HG03520 (cell line): Measurements from ENCODE around the gene METTL16.
"Not testable (repeated sequence)": the region's sequence is repeated elsewhere in the genome, so short reads cannot be mapped to it uniquely, and the experiment has no call there.

Experiments used
- ATAC-seq: cut with Tn5 transposase; IDR thresholded peaks from one replicate; pipeline ENCODE4 v1.9.1; 2021; ENCODE audit warnings: mild to moderate bottlenecking, moderate library complexity; ENCODE audit not compliant: unreplicated experiment

METTL16 gene

DNA sequence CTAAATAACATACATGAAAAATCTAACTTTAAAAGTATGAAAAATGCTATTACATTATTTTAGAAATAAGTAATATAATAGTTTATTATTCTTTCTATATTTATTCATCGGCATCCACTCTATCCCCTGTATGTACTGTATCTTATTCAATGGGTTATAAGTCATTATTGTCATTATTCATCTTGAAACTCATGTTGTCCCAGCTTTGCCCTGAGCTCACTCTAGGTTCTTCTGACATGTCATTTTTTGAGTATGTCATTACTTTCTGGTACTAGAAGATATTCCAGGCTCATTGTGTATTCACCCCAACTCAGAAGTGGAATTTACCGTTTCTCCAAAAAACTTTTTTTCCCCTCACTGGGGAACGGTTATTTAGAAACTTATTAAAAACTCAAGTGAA is 57.8 kb downstream of the METTL16 start:
- no peak for ATAC-seq

DNA sequence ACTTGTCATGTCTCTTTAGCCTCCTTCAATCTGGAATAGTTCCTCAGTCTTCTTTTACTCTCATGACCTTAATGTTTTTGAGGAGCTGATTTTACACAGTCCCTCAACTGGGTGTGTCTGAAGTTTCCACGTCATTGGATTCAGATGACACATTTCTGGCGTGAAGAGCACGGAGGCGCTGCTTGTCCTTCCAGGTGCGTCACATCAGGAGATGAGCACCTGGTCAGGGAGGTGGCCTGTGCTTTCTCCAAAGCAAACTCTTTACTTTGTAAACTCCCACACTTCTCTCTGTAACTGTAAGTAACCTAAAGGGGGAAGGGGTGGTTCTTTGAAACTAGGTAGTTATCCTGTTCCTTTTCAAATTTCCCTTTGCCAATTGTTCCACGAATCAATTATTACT is 58.4 kb downstream of the METTL16 start:
- ATAC-seq, result no peak

DNA sequence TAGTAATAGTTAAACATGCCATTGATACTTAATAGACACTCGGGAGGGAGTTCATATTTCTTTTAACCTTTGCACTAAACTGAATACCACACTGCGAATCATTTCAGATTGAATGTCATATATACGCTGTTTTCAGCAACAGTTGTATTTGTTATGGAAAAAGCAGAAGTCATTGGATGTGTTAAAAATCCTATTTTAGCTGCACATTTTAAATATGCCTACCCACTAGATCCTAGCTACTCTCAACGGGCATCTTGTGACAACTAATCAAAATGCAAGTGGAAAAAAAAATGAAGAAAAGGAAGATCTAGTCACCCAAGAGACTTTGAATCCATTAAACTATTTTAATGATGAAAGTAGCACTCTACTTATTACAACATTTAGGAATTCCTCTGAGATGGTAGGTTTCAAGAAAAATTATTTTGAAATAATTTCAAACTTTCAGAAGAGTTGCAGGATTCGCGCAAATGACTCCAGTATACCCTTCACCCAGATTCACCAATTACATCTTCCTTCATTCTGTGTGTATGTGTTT is 59.4 kb downstream of the METTL16 start:
- ATAC-seq, result no peak

DNA sequence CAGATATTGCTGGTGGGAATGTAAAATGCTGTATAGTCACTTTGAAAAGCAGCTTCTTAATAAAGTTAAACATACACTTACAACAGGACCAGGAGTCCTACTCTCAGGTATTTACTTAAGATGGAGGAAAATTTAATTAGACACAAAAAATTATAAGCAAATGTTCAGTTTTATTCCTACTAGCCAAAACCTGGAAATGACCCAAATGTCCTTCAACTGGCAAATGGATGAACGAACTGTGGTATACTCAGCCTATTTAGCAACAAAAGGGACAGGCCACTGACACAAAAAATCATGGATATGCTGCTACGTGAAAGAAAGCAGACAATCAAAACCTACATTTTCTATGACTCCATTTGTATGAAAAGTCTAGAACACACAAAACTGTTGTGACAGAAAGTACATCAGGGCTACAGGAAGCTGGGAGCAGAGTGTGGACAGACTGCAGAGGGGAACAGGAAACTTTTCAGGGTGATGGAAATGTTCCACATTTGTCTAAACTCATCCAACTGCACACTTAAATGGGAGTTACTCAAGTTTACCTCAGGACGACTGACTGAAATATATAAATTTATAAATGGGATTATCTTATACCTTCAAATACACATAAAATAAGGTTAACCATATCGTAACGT is 61.6 kb downstream of the METTL16 start:
- ATAC-seq, result no peak

DNA sequence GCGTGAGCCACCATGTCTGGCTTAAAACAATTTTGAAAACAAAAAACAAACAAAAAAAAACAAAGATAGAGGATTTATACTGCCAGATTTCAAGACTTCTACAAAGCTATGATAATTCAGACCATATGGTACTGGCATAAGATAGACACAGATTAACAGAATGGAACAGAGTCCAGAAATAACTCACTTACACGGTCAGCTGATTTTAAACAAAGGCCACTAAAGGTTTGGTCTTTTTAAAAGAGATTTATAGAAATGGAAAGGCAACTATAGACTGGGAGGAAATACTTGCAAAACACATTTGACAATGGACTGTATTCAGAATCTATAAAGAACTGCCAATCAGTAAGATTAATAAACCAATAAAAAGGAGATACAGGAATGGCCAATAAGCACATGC is 62.2 kb downstream of the METTL16 start:
- ATAC-seq, result no peak

DNA sequence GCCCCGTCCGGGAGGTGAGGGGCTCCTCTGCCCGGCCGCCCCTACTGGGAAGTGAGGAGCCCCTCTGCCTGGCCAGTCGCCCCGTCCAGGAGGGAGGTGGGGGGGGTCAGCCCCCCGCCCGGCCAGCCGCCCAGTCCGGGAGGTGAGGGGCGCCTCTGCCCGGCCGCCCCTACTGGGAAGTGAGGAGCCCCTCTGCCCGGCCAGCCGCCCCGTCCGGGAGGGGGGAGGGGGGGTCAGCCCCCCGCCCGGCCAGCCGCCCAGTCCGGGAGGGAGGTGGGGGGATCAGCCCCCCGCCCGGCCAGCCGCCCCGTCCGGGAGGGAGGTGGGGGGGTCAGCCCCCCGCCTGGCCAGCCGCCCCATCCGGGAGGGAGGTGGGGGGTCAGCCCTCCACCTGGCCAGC is 64.2 kb downstream of the METTL16 start:
- not testable (repeated sequence) for ATAC-seq

DNA sequence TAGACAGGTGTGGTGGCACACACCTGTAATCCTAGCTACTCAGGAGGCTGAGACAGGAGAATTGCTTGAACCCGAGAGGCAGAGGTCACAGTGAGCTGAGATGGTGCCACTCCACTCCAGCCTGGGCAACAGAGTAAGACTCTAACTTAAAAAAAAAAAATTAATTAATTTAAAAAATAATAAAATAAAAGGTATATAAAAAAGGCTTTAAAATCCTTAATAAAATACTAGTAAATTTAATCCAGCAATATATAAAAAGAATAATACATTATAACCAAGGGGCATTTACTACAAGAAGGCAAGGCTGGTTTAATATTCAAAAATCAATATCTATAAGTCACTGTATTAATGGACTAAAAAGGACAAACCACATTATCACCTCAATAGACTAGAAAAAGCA is 66.0 kb downstream of the METTL16 start:
- ATAC-seq, result no peak

DNA sequence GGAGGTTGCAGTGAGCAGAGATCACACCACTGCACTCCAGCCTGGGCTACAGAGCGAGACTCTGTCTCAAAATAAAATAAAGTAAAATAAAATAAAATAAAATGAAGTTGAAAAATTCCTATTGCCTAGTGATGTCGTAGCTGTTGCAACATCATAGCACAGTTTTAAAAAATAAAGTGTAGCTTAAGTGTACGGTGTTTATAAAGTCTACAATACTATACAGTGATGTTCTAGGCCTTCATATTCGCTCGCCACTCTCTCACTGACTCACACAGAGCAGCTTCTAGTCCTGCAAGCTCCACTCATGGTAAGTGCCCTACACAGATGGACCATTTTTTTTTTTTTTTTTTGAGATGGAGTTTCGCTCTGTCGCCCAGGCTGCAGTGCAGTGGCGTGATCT is 67.3 kb downstream of the METTL16 start:
- ATAC-seq, result no peak

DNA sequence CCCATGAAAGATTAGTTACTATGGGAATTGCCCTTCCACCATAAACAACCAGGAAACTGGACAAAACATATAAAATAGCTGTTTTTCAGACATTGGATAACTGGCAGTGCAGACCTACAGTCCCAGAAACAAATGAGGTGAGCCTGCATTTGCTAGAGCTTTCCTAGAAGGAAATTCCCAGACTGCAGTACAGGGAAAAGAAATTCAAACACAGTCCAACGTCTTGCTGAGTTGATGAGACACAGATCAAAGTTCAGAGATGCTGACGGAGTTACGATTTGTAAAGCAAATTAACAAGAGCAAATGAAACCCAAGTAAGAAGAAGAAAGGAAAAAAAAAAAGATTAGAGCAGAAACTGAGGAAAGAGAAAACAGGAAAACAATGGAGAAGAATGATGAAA is 69.5 kb downstream of the METTL16 start:
- ATAC-seq, result no peak

DNA sequence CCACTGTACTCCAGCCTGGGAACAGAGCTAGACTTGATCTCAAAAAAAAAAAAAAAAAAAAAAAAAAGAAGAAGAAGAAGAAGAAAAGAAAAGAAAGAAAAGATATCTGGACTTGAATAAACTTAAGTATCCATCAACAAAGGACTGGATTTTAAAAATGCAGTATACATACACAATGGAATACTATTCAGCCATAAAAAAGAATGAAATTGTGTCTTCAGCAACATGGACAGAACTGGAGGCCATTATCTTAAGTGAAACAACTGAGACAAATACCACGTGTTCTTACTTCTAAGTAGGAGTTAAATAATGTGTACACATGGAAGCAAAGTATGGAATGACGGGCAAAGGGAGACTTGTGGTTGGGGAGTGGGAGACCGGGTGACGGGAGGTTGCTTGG is 70.8 kb downstream of the METTL16 start:
- ATAC-seq, result no peak

DNA sequence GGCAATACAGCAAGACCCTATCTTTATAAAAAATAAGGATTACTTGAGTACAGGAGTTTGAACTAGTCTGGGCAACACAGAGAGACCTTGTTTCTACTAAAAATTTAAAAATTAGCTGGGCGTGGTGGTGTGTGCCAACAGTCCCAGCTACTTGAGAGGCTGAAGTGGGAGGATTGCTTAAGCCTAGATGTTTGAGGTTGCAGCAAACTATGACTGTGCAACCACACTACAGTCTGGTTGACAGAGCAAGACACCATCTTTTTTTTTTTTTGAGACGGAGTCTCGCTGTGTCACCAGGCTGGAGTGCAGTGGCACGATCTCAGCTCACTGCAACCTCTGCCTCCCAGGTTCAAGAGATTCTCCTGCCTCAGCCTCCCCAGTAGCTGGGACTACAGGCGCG is 71.7 kb downstream of the METTL16 start:
- not testable (repeated sequence) for ATAC-seq

DNA sequence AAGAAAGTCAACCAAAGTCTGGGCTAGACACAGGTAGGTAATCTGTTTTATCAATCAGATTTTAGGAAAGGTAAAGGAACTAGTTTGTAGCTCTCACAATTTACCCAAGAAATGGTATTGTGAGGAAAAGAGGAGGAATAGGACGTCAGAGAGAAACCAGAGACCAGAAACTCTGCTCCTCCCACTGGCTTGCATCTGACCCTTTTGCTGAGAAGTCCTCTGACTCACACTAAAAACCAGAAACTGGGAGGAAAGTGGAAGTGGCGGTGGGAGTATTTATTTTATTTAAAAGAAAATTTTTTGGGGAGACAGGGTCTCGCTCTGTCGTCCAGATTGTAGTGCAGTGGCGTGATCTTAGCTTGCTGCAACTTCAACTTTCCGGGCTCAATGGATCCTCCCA is 72.9 kb downstream of the METTL16 start:
- no peak for ATAC-seq

DNA sequence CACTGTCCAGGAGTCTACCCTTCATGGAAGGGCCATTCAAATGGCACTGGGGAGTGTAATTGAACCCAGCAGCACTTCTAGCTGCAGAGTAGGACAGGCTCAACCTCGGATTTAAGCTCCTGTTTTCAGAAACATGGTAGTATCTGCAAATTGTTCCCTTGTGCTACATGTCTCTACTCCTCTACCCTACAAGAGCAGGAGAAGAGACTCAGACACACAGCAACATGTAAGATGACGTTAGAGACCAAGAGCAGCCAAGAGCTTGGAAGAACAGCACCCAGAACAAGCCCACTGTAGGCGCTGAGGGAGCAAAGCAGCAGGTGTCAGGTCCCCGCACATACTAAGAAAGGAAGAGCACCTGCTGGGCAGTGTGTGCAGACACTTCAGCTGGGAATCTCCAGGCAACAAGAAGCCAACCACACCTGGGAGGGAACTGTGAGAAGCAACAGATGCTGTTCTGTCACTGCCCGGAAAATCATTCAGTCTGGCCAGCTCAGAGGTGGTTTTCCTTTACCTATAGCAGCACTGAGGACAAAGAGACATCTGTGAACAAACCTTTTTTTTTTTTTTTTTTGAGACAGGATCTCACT is 75.3 kb downstream of the METTL16 start:
- ATAC-seq, result no peak

DNA sequence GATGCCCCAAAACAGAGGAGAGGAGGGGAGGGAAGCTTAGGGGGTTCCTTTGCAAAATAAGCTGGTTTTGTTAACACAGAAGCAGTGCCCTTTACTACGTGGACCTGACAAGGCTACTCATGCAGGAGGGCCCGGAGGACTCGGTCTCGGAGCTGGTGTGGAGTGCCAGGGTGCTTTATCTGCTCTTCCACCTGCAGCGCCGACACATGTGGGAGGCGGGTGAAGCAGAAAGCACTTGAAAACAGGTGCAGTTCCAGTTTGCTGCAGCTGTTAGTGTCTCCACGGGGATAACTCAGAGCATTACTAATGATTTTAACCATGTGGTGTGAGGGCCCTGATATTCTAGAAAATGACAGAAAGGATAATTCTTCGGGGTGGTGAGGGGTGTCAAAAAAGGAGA is 75.8 kb downstream of the METTL16 start:
- ATAC-seq, result no peak

DNA sequence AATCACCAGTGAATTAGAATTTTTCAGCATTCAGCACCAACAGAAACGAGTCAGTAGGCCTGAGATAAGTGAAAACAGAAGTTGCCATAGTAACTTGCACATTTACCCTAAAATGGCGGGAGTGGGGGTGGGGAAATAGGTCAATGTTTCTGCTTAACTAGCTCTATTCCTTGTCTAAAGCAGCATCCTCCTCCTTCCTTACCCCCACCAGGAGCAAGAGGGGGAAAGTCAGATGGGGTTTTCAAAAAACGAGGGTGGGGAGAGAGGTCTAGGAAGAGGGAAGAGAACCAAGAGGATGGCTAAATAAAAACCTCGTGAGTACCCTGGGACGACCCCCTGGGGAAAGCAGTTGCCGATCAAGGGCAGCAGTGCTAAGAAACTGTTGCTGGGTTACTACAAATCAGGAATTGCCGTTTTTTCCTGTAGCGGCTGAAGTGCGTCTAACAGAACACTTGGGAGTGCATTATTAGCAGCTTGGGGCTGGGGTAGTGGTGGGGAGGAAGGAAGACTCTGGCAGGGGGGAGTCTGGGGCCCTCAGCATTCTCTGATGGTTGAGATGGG is 76.4 kb downstream of the METTL16 start:
- no peak for ATAC-seq

DNA sequence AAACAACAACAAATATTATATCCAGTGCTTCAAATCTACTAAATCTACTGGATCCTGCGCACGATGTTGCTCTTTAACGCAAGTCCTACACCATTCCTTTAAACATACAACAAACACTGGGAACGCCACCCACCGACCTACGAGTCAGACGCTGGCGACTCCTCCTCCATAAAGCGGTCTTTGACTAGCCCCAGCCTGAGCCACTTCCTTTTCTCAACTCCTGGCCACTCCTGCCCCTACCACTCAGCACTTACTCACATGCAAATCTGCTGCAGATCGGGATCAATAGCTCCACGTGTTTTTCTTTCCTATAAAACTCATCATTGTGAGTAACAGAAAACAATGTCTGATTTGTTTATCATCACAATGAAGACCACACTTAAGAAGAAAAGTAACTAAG is 78.0 kb downstream of the METTL16 start:
- ATAC-seq, result no peak

DNA sequence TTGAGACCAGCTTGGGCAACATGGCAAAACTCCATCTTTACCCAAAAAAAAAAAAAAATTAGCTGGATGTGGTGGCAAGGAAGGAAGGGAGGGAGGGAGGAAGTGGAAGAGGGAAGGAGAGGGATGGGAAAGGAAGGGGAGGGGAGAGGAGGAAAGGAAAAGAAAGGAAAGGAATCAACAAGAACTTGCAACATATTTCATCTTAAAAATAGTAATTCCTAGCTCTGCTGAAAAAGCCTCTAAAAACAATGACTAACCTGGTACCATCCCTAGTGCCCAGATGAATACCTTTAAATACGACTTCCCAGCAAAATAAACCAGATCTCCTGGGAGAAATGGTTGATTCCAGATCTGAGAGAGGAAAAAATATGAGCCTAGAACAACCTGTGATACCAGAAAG is 83.8 kb downstream of the METTL16 start:
- no peak for ATAC-seq

DNA sequence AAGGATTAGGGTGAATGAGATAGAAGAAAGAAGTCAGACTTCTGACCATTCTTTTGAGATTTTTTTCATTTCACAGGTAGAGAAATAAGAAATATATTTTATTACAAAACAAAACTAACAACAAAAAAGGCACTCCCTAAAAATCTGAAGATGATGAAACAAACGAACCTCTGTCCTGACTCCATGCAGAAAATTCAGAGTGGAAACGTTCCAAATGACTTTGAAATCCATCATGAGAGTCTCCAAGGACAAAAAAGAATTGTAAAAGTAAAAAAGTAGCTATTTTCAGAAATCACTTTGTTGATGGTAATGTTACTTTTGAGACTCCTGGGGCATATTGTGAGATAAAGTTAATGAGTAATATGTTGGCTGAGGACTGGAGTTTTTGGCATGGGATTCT is 84.5 kb downstream of the METTL16 start:
- ATAC-seq, result no peak

DNA sequence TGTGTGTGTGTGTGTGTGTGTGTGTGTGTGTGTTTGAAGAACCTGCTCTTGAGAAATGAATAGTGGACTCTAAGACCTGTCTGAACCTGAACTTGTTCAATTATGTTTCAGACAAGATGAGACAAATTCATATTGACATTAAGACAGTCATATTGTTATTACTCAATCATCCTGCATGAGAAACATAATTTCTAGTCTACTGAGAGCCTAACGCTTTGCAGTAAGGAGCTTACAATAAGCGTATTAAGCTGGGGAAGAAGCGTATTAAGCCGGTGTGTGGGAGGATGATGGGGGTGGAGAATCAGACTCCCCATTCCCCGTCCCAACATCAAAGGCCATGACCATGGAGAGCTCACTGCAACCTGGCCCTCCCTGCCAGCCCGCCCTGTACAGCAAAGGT is 88.4 kb downstream of the METTL16 start:
- ATAC-seq, result no peak

DNA sequence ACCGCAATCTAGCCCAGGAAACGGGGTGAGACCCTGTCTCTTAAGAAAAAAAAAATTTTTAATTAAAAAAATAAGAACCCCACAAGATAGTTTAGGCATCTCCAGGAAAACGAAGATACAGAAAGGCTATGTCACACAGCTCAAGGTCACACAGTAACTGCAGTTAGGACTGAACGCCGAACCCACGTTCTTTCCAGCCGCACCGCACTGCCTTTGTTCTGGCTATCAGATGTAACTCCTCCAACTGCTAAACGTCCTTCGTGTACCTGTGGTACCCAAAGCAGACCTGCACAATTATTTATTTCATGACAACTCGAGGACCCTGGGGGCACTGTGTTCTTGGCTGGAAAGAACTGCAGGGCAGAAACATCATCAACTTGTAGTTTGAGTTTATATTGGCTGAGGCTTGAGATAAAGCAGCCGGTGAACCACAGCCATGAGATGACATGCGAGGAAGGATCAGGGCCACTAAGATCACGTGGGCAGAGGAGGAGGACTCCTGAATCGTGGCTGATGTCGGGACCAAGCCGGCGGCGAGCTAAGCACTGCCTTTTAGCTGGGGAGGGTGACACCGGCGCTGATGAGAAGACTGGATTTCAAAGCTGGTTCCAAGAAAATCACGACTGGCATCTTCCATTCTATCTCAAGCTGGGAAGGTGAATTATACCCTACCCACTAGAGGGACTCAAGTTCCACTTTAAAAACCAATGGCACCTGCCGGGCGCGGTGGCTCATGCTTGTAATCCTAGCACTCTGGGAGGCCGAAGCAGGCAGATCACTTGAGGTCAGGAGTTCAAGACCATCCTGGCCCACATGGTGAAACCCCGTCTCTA is 90.2 kb downstream of the METTL16 start:
- ATAC-seq, result no peak

DNA sequence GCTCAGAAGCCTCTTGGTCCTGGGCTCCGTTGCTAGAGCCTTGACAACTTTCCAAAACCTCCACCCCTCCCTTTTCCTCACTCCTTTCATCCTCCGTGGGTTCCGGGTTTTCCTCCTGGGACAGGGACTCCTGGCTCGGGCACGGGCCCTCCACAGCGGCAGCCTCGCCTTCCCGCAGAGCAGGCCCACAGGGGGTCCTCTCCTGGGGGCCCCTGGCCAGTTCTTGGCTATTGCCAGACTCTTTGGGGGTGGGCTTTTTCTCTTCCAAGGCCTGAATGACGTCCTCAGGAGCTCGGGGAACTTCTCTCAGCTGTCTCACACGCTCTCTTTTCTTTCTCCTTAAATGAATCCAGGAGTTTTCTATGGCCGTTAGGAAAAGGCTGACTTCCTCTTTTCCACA is 91.5 kb downstream of the METTL16 start:
- no peak for ATAC-seq

DNA sequence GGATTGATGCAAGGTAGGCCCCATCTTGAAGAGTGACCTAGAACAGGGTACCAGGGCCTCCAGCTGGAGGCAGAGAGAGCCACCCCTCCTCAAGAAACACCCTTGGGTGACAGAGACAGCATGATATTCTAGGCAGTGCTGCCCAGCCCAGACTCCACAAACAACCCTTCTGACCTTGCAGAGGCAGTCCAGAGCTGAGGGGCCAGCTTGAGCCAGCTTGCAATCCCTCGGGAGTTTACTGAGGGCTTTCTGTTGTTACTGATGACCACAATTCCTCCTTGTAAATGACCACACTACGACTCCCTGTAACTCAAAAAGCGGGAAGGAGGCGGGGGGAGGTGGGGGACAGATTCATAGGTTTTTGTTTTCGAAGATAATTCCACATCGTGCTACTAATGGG is 92.2 kb downstream of the METTL16 start:
- ATAC-seq, result no peak
